Measurements from ENCODE around the gene EML4.
A peak's percentile ranks its signal among the peaks of the same experiment; 100 is the strongest.

Gene EML4

DNA sequence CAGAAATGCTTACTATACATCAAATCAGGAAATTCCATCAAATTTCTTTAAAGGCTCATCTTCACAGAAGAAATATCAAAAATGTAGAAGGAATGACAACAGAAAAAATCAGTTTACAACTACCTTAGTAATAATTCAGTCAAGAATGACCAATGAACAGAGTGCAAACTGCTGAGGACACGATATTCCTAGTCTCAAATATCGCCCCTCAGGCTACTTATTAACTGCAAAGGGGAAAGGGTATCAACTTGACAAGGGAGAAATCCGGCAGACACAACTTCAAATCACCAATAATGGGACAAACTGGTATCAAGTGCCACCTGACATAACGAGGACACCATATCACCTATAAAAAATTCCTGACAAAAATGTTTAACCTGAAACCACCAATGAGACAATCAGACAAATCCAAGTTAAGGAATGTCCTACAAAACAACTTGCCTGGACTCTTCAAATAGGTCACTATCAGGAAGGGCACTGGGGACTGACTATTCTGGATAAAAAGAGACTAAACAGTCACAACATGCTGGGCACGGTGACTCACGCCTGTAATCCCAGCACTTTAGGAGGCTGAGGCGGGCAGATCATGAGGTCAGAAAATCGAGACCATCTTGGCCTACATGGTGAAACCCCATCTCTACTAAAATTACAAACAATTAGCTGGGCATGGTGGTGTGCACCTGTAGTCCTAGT is 179.1 kb downstream of the EML4 start:
- Mint-ChIP-seq H3K36me3 (peaks cover 74% of the 10 kb centered on the region), H3K27me3 (no peaks in the 10 kb centered on the region), H3K9me3 (no peaks in the 10 kb centered on the region), H3K4me3 (no peak overlapping the region), H3K4me1 (peaks cover 9% of the 10 kb centered on the region), H3K27ac (no peak overlapping the region)
- ATAC-seq: no peak

DNA sequence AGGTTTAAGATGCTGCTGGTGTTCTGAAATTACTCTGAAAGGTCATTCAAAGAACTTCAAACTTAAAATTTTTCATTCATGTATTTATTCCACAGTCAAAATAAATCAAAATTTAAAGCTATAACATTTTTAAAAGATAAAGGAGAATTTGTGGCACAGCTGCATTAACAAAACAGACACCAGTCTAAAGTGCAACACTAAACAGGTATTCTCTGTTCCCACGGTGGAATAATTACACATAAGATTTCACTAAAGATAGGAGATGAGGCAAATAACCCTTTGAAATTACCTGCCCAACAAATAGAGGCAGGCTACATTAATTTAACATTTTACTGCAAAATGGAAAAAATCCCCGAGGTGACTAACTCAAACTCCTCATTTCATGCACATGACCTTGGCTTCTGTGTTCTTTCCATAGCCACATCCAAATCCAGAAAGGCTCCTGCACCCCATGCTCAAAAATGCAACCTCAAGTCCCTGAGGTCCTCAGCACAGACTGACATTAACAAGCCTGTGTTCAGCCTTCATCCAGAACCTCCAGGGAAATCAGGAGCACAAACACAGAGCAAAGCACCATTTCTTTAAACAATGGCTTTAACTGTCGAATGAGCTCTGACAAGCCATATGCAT is 181.4 kb downstream of the EML4 start:
- Mint-ChIP-seq H3K9me3 (no peaks in the 10 kb centered on the region), H3K27me3 (no peaks in the 10 kb centered on the region), H3K4me1 (peaks cover 18% of the 10 kb centered on the region), H3K36me3 (peaks cover 56% of the 10 kb centered on the region), H3K4me3 (no peak overlapping the region), H3K27ac (no peak overlapping the region)
- ATAC-seq: no peak

DNA sequence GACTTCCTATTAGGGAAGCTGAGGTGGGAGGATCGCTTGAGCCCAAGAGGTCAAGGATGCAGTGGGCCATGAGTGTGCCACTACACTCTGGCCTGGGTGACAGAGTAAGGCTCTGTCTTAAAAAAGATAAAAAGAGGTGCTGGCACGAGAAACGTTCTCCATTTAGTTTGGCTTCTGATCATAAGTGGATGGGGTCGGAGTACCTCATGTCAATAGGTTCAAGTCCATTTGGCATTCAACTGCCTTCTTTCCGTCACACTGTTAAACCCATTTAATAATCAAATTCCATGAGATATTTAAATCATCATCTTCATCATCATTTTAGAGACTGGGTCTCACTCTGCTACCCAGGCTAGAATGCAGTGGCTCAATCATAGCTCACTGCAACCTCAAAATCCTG is 182.7 kb downstream of the EML4 start:
- H3K27me3 Mint-ChIP-seq: no peaks in the 10 kb centered on the region
- H3K4me3 Mint-ChIP-seq: no peak overlapping the region
- no peak for ATAC-seq
- peaks cover 58% of the 10 kb centered on the region for H3K36me3 Mint-ChIP-seq
- no peak overlapping the region for H3K27ac Mint-ChIP-seq
- H3K4me1 Mint-ChIP-seq: peaks cover 26% of the 10 kb centered on the region
- H3K9me3 Mint-ChIP-seq: no peaks in the 10 kb centered on the region

DNA sequence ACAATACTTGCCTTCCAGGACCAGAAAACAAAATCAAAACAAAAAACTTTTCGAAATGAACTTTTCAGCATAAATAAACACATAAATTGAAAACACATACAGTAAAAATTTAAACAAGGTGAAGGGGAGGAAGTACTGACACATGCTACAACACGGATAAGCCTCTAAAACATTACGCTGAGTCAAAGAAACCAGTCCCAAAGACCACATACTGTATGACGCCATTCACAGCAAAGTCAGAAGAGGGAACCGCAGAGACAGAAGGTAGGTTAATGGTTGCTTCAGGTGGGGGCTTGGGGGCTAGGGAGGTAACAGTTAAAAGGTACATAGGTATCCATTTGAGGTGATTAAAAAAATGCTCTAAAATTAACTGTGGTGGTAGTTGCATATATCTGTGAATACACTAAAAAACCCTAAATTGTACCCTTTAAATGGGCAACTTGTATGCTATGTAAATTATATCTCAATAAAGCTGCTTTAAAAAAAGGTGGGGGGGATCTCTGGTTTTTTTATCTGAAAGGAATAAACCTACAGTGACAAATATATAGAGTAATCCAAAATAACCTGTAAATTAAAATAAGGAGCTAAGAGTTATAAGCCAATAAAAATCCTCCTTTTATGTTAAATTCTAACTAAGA is 184.8 kb downstream of the EML4 start:
- H3K4me3 Mint-ChIP-seq: no peak overlapping the region
- peaks cover 51% of the 10 kb centered on the region for H3K36me3 Mint-ChIP-seq
- H3K27ac Mint-ChIP-seq: no peak overlapping the region
- H3K9me3 Mint-ChIP-seq: no peaks in the 10 kb centered on the region
- no peaks in the 10 kb centered on the region for H3K27me3 Mint-ChIP-seq
- ATAC-seq: no peak
- H3K4me1 Mint-ChIP-seq: peaks cover 42% of the 10 kb centered on the region

DNA sequence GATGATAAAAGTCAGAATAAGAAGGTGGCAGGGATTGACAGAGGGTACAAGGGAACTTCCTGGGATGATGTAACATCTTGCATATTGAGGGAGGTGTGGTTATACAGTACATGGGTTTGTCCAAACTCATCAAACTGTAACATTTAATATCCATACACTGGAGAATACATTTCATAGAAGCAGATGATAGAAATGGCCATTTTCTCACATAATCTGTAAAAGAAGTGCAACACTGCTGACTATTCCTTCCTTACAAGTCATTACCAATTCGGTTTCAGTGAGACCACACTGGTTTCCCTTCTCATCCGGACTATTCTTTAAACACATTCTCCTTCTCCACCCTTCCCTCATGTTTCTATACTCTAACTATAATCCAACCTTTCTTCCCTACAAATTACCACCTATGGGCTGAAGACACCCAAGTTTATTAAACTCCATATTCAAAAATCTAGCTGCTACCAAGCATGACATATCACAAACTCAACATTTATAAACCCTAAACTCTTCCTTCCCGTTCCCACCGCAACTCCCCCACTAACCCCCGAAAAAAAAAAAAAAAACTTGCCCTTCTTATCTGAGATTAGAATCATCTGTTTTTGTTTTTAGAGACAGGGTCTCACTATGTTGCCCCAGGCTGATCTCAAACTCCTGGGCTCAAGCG is 190.3 kb downstream of the EML4 start:
- peaks cover 8% of the 10 kb centered on the region for H3K27me3 Mint-ChIP-seq
- peak overlapping the region; percentile 89 for H3K4me3 Mint-ChIP-seq
- H3K4me1 Mint-ChIP-seq: peaks cover 54% of the 10 kb centered on the region
- no peak for ATAC-seq
- H3K36me3 Mint-ChIP-seq: peaks cover 17% of the 10 kb centered on the region
- H3K27ac Mint-ChIP-seq: peak overlapping the region; percentile 95
- no peaks in the 10 kb centered on the region for H3K9me3 Mint-ChIP-seq

DNA sequence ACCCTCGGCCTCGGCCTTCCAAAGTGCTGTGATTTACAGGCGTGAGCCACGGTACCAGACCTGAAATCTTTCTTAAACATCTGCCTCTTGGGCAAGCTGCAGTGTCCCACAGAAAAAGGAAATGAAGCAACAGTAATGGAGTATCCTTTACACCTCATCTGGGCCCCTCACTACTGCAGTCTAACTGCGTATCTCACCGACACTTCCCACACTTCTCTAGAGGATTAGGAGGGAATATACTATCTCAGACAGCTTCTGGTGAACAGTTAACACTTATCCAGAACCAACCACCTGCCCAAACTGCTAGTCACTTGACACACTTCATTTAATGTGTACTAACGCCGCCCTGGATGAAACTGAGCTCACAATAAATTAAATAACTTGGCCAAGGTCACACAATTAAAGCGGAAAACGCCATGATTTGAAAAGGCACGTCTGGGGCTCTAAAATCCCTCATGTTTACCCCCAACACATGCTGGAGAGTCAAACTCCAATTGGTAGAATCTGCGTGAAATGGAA is 190.9 kb downstream of the EML4 start:
- no peak for ATAC-seq
- peak overlapping the region; percentile 95 for H3K27ac Mint-ChIP-seq
- H3K36me3 Mint-ChIP-seq: peaks cover 17% of the 10 kb centered on the region
- H3K9me3 Mint-ChIP-seq: no peaks in the 10 kb centered on the region
- peak overlapping the region; percentile 89 for H3K4me3 Mint-ChIP-seq
- H3K4me1 Mint-ChIP-seq: peaks cover 48% of the 10 kb centered on the region
- H3K27me3 Mint-ChIP-seq: peaks cover 8% of the 10 kb centered on the region

DNA sequence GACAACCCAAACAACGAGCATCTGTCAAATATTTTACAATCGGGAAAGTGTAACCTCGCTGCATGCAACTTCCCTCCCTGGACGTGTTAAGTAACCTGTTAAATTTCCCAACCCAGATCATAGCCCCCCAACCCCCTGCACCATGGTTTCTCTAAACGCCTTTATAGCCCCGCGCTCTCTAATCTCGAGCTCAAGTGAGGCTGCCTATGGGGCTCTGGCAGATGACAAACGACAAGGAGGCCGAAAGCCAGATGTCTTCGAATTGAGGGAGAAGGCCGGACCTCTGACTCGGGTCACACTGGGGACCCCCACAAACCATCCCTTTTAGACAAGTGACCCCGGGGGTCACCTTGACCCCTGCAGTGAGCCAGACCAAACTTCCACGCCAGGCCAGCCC is 191.3 kb downstream of the EML4 start:
- H3K4me1 Mint-ChIP-seq: peaks cover 47% of the 10 kb centered on the region
- H3K27ac Mint-ChIP-seq: peak overlapping the region; percentile 95
- H3K27me3 Mint-ChIP-seq: peaks cover 8% of the 10 kb centered on the region
- ATAC-seq: no peak
- H3K9me3 Mint-ChIP-seq: no peaks in the 10 kb centered on the region
- peaks cover 17% of the 10 kb centered on the region for H3K36me3 Mint-ChIP-seq
- H3K4me3 Mint-ChIP-seq: peak overlapping the region; percentile 89

DNA sequence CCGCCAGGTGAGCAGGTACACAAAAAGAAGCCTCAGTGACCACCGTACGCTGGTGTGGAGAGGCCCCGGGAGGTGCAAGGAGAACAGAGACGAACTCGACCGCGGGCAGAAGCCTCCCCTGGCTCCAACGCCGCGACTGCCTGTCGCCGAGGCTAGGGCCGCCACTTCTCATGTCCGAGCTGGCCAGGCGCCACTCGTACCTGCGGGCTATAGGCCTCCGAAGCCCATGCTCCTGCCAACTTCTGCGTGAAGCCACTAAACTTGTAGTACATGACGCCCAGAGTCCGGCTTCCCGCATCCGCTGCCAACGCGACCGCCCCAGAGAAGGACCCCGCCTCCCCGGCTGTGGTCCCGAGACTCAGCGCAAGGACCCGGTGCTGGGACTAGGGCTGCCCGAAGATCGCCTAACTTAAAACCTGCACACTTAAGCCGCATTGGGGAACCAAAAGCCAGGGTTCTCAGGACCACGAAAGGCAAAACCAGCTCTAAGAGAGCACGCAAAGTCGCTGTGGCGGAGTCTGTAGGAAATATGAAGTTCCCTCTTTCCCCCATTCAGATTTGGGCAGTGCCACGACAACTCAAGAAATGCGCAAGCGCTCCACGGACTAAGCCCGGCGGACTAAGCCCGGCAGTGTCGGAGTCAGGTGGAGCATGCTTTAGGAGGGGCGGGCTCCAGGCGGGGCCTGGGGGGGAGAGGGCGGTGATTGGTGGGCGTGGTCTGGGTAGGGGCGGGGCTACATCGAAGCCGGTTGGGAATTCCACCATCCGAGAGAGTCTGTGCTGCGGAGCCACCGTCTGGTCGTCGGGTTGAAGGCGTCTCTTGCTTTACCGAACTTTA is 192.0 kb downstream of the EML4 start, which contains the start of gene COX7A2L:
TSS of gene COX7A2L (minus strand) at position 328 of the 838 bp plus-strand sequence. CDS start at position 272, 56 bp downstream.
- H3K36me3 Mint-ChIP-seq: peaks cover 14% of the 10 kb centered on the region
- peak; percentile 98 for ATAC-seq
- peak within 1 kb of the TSS; percentile 95 for H3K27ac Mint-ChIP-seq
- peaks cover 8% of the 10 kb centered on the region for H3K27me3 Mint-ChIP-seq
- peaks cover 44% of the 10 kb centered on the region for H3K4me1 Mint-ChIP-seq
- peak within 1 kb of the TSS; percentile 89 for H3K4me3 Mint-ChIP-seq
- H3K9me3 Mint-ChIP-seq: no peaks in the 10 kb centered on the region

DNA sequence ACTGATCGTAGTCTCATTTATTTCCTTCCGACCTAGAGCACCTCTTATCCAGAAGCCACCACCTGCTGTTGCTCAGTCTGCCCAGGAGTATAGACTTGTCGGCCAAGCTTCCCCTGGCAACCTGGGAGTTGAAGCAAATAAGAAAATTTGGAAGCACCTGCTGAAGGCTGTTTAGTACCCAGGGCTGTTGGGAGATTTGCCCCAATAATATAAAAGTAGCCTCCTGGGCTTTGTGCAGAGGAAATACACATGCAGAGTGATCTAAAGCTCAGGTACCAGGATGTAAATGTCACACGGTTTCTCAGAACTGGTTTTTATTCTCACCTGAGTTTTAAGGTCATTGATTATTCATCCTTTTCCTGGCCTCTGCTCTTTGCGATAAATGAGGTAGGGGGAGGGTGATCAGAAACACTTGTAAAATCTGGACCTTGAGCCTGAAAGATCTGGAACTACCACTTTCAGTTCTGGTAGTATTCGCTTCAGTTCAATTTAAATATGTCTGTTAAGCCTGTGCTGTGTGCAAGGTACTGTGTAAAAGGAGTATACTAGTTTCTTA is 192.7 kb downstream of the EML4 start:
- H3K36me3 Mint-ChIP-seq: peaks cover 10% of the 10 kb centered on the region
- peaks cover 8% of the 10 kb centered on the region for H3K27me3 Mint-ChIP-seq
- no peak for ATAC-seq
- no peaks in the 10 kb centered on the region for H3K9me3 Mint-ChIP-seq
- peak overlapping the region; percentile 95 for H3K27ac Mint-ChIP-seq
- peaks cover 39% of the 10 kb centered on the region for H3K4me1 Mint-ChIP-seq
- H3K4me3 Mint-ChIP-seq: peak overlapping the region; percentile 89

DNA sequence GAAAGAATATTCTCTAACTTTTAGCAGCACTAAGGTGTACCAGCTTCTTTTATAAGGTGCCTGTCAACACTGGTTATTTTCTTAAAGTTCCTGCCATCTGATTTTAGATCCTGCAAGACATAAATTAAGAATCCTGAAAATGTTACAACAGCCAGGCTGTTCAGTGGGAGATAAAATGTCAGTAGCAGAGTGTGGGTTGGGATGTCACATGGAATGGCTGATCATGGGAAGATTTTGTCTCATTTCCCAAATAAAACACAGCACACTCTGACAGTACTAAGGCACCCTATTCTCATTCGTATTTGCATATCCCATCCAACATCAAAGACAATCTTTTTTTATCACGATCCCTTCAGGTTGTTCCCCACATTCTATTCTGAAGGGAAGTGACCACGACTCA is 194.3 kb downstream of the EML4 start:
- no peak for ATAC-seq
- H3K27ac Mint-ChIP-seq: no peak overlapping the region
- no peaks in the 10 kb centered on the region for H3K9me3 Mint-ChIP-seq
- H3K27me3 Mint-ChIP-seq: peaks cover 8% of the 10 kb centered on the region
- no peaks in the 10 kb centered on the region for H3K36me3 Mint-ChIP-seq
- no peak overlapping the region for H3K4me3 Mint-ChIP-seq
- H3K4me1 Mint-ChIP-seq: peaks cover 27% of the 10 kb centered on the region

DNA sequence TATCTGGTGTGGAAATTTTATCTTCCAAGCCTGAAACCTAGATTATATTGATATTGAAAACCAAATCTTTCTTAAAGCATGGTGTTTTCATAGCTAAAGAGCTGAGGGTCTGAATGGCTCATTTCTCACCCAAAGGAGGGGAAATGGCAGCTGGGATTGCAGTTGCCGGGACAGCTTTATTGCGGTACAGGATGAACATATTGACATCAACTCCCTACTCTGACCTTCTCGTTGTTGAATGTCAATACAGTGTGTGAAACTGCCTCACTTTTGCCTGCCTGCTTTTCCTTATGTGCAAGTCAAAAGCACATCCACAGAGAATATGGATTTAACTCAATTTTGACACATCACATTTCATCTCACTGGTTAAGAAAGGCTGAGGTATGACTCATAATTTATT is 195.5 kb downstream of the EML4 start:
- ATAC-seq: no peak
- Mint-ChIP-seq H3K27ac (no peak overlapping the region), H3K27me3 (peaks cover 8% of the 10 kb centered on the region), H3K4me1 (peaks cover 16% of the 10 kb centered on the region), H3K36me3 (no peaks in the 10 kb centered on the region), H3K9me3 (no peaks in the 10 kb centered on the region), H3K4me3 (no peak overlapping the region)

DNA sequence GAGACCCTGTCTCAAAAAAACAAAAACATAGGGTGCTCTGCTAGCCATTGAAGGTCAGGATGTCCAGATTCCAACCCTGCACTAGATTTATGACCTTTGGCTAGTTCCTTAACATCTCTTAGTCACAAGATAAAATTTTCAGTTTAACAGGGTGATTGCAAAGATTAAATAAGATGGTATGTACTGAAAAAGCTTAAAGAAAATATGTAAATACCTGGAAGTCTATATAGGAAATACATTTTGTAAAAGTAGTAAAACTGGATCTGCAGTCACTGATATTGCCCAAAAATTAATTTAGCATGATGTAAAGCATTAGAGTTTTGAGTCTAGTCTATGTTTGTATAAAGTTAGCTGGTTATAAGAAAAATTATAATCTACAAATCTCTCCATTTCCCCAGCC is 197.3 kb downstream of the EML4 start:
- H3K36me3 Mint-ChIP-seq: no peaks in the 10 kb centered on the region
- H3K9me3 Mint-ChIP-seq: no peaks in the 10 kb centered on the region
- H3K27me3 Mint-ChIP-seq: peaks cover 8% of the 10 kb centered on the region
- no peak for ATAC-seq
- no peak overlapping the region for H3K27ac Mint-ChIP-seq
- H3K4me1 Mint-ChIP-seq: peaks cover 5% of the 10 kb centered on the region
- H3K4me3 Mint-ChIP-seq: no peak overlapping the region

DNA sequence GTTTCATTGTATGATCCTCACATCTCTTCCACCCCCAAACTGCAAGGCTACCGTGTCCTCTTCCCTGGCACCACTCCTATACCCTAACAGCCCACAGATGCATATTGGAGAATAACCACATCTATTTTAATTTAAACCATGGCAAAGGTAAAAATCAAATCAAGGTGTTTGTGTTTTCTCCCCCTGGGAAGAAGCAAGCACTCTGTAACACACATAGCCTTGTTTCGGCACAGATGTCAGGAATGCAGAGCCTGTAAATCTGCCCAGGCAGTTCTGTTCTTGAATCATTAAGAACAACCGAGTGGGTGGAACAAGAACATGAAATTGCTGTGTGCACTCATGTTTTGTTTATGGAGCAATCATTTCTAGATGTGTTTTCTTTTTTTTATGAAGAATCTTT is 198.7 kb downstream of the EML4 start:
- Mint-ChIP-seq H3K36me3 (no peaks in the 10 kb centered on the region), H3K9me3 (no peaks in the 10 kb centered on the region), H3K4me3 (no peak overlapping the region), H3K27me3 (peaks cover 8% of the 10 kb centered on the region), H3K4me1 (no peaks in the 10 kb centered on the region), H3K27ac (no peak overlapping the region)
- no peak for ATAC-seq

DNA sequence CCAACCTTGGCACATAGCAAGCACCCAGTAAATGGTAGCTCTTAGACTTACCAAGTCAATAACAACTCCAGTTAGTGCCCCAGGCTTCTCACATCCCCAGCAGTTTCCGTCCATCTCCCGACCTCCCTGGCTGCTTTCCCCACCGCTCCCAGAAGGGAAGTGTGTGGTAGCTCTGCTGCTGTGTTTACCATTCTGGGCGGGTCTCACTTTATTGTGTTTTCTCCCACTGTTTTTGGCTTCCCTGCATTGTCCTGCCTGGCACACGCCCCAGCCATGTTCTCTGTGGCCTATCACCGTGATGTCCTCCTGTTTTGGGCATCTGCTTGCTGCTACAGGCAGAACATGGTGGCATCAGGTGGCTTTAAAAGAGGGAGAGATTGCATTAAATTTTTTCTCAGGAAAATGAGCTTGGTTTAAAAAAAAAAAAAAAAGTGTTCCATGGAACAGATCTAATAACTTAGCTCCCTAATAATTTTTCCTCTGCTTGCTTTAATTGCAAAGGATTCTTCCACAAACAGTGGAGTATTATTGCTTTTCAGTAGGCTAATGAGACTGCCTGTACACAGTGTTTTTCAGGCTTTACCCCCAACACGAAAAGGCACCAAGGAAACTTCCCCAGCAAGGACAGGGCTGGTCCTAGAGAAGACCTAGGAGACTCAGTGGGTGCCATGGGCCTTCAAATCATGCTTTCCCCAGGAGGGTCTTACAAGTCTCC is 199.8 kb downstream of the EML4 start:
- ATAC-seq: no peak
- no peak overlapping the region for H3K4me3 Mint-ChIP-seq
- H3K9me3 Mint-ChIP-seq: no peaks in the 10 kb centered on the region
- no peaks in the 10 kb centered on the region for H3K4me1 Mint-ChIP-seq
- H3K27ac Mint-ChIP-seq: no peak overlapping the region
- H3K27me3 Mint-ChIP-seq: peaks cover 1% of the 10 kb centered on the region
- no peaks in the 10 kb centered on the region for H3K36me3 Mint-ChIP-seq

All from stimulated activated memory B cell treated with anti-CD40 and anti-IgM and Interleukin-4, amounts not matched to agents 10 μg/mL and 1 μg/mL and 100 μg/mL, for 72 hours (primary cell).